HepG2 (cell line): ENCODE measurements around the gene PGP. TPM values are rescaled to one million over a fixed set of nuclear protein-coding genes. Genes with fewer than 3 reads are reported as not detected.

Experiments
- AGO2 ChIP-seq: fragments of 200-400 bp; formaldehyde crosslinking; optimal IDR thresholded peaks from 2 replicates; pipeline ENCODE3; 2017; ENCODE audit warnings: mild to moderate bottlenecking, low read depth, low read length, moderate library complexity
- CREB1 ChIP-seq, 2 experiments: fragments of 450-650 bp in 1 of 2; IDR thresholded peaks; 2 replicates each; pipeline ENCODE4 v1.6.1; 2016 to 2017; ENCODE audit warnings: control low read depth in 1 of 2, mild to moderate bottlenecking in 1 of 2, missing compliant biosample characterization in 1 of 2, missing genetic modification characterization in 1 of 2
- ELF4 ChIP-seq: sonication (generic); formaldehyde crosslinking; IDR thresholded peaks from 2 replicates; pipeline ENCODE4 v1.5.0; 2020; ENCODE audit warnings: missing genetic modification reagents, mild to moderate bottlenecking, moderate library complexity, borderline replicate concordance
- GLI4 ChIP-seq: sonication (generic); formaldehyde crosslinking; IDR thresholded peaks from 2 replicates; pipeline ENCODE4 v1.5.1; 2020; ENCODE audit warnings: missing genetic modification reagents, mild to moderate bottlenecking, moderate library complexity, borderline replicate concordance
- IRF9 ChIP-seq: sonication (generic); formaldehyde crosslinking; IDR thresholded peaks from 2 replicates; pipeline ENCODE4 v1.8.0; 2022; ENCODE audit warnings: missing genetic modification reagents, mild to moderate bottlenecking, borderline replicate concordance
- MAFK ChIP-seq, 2 experiments: IDR thresholded peaks in 1 of 2; conservative IDR thresholded peaks in 1 of 2; 2 replicates each; pipeline ENCODE4 v1.6.1; 2011; ENCODE audit warnings: improper control_type of control experiment in 2 of 2, low read length in 2 of 2
- MBNL3 ChIP-seq: fragments of 250-450 bp; sonication (Bioruptor Pico); conservative IDR thresholded peaks from 2 replicates; pipeline ENCODE4 v1.8.0; 2022; ENCODE audit warnings: mild to moderate bottlenecking, inconsistent platforms
- MTA1 ChIP-seq: sonication (generic); formaldehyde crosslinking; IDR thresholded peaks from 2 replicates; pipeline ENCODE4 v1.4.0; 2020; ENCODE audit warnings: missing genetic modification reagents, mild to moderate bottlenecking, borderline replicate concordance
- RAD21 ChIP-seq: fragments of 450-650 bp; formaldehyde crosslinking; IDR thresholded peaks from 2 replicates; pipeline ENCODE4 v1.5.0; 2020; ENCODE audit warnings: mild to moderate bottlenecking
- SRSF4 ChIP-seq: fragments of 200-400 bp; formaldehyde crosslinking; IDR thresholded peaks from one replicate; pipeline ENCODE4 v1.6.1; 2018; ENCODE audit warnings: mild to moderate bottlenecking, low read depth, low read length, moderate library complexity; ENCODE audit not compliant: poor library complexity, severe bottlenecking
- TBX3 ChIP-seq: fragments of 450-650 bp; IDR thresholded peaks from 2 replicates; pipeline ENCODE4 v1.6.1; 2017; ENCODE audit warnings: antibody characterized with exemption, mild to moderate bottlenecking, inconsistent platforms, borderline replicate concordance
- TOPORS ChIP-seq: sonication (generic); formaldehyde crosslinking; IDR thresholded peaks from 2 replicates; pipeline ENCODE4 v1.8.0; 2023; ENCODE audit warnings: mild to moderate bottlenecking, missing genetic modification reagents
- XRCC5 ChIP-seq: fragments of 200-400 bp; formaldehyde crosslinking; optimal IDR thresholded peaks from 2 replicates; pipeline ENCODE3; 2017; ENCODE audit warnings: mild to moderate bottlenecking, low read length
- ZBTB43 ChIP-seq: sonication (generic); formaldehyde crosslinking; conservative IDR thresholded peaks from 2 replicates; pipeline ENCODE4 v1.4.0; 2020; ENCODE audit warnings: missing genetic modification reagents
- ZMYM2 ChIP-seq: sonication (generic); formaldehyde crosslinking; IDR thresholded peaks from 2 replicates; pipeline ENCODE4 v1.8.0; 2022; ENCODE audit warnings: mild to moderate bottlenecking, missing genetic modification reagents
- ZNF225 ChIP-seq: sonication (generic); formaldehyde crosslinking; IDR thresholded peaks from 2 replicates; pipeline ENCODE4 v1.4.0; 2020; ENCODE audit warnings: mild to moderate bottlenecking, missing genetic modification reagents
- ZNF564 ChIP-seq: sonication (generic); formaldehyde crosslinking; IDR thresholded peaks from 2 replicates; pipeline ENCODE4 v1.8.1; 2023; ENCODE audit warnings: mild to moderate bottlenecking, missing genetic modification reagents
- polyA plus RNA-seq, 8 experiments: library from polyadenylated mRNA; depleted of rRNA in 3 of 8; stranded (reverse) in 7 of 8; unstranded in 1 of 8; fragments of >200 nt; fragmentation: Illumina TruSeq in 4 of 8; extraction: Trizol in 4 of 8; gene quantifications; 2 replicates each; pipeline versions ENCODE4 v1.2.1 to v1.2.3, GENCODE V29; 2011 to 2016; ENCODE audit warnings: low read depth in 4 of 8, missing spikeins in 1 of 8, mixed read lengths in 1 of 8; ENCODE audit not compliant: insufficient read depth in 1 of 8
- total RNA-seq, 5 experiments: library from RNA; depleted of rRNA; stranded (reverse); fragments of >200 nt; fragmentation: Illumina TruSeq; extraction: Trizol; gene quantifications; 2 replicates each; pipeline ENCODE4 v1.2.3, GENCODE V29; 2016; ENCODE audit warnings: low read depth in 1 of 5
- TF ChIP-seq, protein P1 (sequence below): sonication (generic); formaldehyde crosslinking; conservative IDR thresholded peaks from 2 replicates; pipeline ENCODE4 v1.8.0; 2022; ENCODE audit warnings: mild to moderate bottlenecking, moderate library complexity, missing genetic modification reagents
- TF ChIP-seq, protein P2 (sequence below): sonication (generic); formaldehyde crosslinking; IDR thresholded peaks from 2 replicates; pipeline ENCODE4 v1.8.1; 2023; ENCODE audit warnings: mild to moderate bottlenecking, missing genetic modification reagents
- TF ChIP-seq, protein P3 (sequence below): sonication (generic); formaldehyde crosslinking; IDR thresholded peaks from 2 replicates; pipeline ENCODE4 v1.9.0; 2021; ENCODE audit warnings: missing genetic modification reagents, borderline replicate concordance

PGP gene
- total and polyA plus RNA-seq, 2 of the 13 experiments (the other 11 are each of a cell fraction or from before 2014, with no cell fraction given), result 7.3 to 18.3 TPM

GRCh38 chr16:2251296-2252111 is 36.9 kb upstream of the PGP start, which contains the start of gene ECI1 (continued):
- TF ChIP-seq, protein P1, sequence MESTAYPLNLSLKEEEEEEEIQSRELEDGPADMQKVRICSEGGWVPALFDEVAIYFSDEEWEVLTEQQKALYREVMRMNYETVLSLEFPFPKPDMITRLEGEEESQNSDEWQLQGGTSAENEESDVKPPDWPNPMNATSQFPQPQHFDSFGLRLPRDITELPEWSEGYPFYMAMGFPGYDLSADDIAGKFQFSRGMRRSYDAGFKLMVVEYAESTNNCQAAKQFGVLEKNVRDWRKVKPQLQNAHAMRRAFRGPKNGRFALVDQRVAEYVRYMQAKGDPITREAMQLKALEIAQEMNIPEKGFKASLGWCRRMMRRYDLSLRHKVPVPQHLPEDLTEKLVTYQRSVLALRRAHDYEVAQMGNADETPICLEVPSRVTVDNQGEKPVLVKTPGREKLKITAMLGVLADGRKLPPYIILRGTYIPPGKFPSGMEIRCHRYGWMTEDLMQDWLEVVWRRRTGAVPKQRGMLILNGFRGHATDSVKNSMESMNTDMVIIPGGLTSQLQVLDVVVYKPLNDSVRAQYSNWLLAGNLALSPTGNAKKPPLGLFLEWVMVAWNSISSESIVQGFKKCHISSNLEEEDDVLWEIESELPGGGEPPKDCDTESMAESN (CRISPR knock-in tag), result peak; percentile 73; the same call in 1 of the 2 replicates
- TF ChIP-seq SRSF4 (no peak), MTA1 (peak; percentile 84), ZNF564 (CRISPR knock-in tag) (peak; percentile 89), TBX3 (no peak), MBNL3 (CRISPR knock-in tag) (no peak), XRCC5 (peak; percentile 92), AGO2 (peak; percentile 99), ZMYM2 (CRISPR knock-in tag) (peak; percentile 66; the same call in 1 of the 2 replicates), MAFK (conservative IDR thresholded peaks at IDR 0.05 in 1 of 2, IDR thresholded peaks at IDR 0.05 in 1 of 2; ENCODE audit: low read length in 2 of 2) (no peak), ZBTB43 (CRISPR knock-in tag) (peak; percentile 59), ELF4 (CRISPR knock-in tag) (0 out of 2 replicates have a peak, but pooled peaks have one; percentile 56), IRF9 (CRISPR knock-in tag) (no peak), RAD21 (CRISPR knock-in tag) (peak; percentile 94), ZNF225 (CRISPR knock-in tag) (peak; percentile 84), GLI4 (CRISPR knock-in tag) (peak; percentile 26; the same call in 1 of the 2 replicates), TOPORS (CRISPR knock-in tag) (peak; percentile 83), CREB1 (IDR thresholded peaks at IDR 0.05) (0 out of 2 replicates have a peak, but pooled peaks have one; percentile 18), CREB1 (CRISPR knock-in tag; IDR thresholded peaks at IDR 0.05) (peak; percentile 49; the same call in 1 of the 2 replicates)
- TF ChIP-seq, protein P2, sequence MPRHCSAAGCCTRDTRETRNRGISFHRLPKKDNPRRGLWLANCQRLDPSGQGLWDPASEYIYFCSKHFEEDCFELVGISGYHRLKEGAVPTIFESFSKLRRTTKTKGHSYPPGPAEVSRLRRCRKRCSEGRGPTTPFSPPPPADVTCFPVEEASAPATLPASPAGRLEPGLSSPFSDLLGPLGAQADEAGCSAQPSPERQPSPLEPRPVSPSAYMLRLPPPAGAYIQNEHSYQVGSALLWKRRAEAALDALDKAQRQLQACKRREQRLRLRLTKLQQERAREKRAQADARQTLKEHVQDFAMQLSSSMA (CRISPR knock-in tag), result peak; percentile 74; the same call in 1 of the 2 replicates
- TF ChIP-seq, protein P3, sequence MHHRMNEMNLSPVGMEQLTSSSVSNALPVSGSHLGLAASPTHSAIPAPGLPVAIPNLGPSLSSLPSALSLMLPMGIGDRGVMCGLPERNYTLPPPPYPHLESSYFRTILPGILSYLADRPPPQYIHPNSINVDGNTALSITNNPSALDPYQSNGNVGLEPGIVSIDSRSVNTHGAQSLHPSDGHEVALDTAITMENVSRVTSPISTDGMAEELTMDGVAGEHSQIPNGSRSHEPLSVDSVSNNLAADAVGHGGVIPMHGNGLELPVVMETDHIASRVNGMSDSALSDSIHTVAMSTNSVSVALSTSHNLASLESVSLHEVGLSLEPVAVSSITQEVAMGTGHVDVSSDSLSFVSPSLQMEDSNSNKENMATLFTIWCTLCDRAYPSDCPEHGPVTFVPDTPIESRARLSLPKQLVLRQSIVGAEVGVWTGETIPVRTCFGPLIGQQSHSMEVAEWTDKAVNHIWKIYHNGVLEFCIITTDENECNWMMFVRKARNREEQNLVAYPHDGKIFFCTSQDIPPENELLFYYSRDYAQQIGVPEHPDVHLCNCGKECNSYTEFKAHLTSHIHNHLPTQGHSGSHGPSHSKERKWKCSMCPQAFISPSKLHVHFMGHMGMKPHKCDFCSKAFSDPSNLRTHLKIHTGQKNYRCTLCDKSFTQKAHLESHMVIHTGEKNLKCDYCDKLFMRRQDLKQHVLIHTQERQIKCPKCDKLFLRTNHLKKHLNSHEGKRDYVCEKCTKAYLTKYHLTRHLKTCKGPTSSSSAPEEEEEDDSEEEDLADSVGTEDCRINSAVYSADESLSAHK (CRISPR knock-in tag), result no peak
